GM18868 (cell line): Measurements from ENCODE around the gene GDF3.
"Not testable (repeated sequence)": the region's sequence is repeated elsewhere in the genome, so short reads cannot be mapped to it uniquely, and the experiment has no call there.

Experiments
- ATAC-seq: cut with Tn5 transposase; IDR thresholded peaks from one replicate; pipeline ENCODE4 v1.9.1; 2021; ENCODE audit warnings: mild to moderate bottlenecking, moderate library complexity; ENCODE audit not compliant: unreplicated experiment

The GDF3 gene

GRCh38 chr12:7695566-7696197, at the start of gene GDF3:
TSS of gene GDF3 (minus strand) at chr12:7695775. CDS start at chr12:7695728, 47 bp downstream.
- ATAC-seq: no peak

DNA sequence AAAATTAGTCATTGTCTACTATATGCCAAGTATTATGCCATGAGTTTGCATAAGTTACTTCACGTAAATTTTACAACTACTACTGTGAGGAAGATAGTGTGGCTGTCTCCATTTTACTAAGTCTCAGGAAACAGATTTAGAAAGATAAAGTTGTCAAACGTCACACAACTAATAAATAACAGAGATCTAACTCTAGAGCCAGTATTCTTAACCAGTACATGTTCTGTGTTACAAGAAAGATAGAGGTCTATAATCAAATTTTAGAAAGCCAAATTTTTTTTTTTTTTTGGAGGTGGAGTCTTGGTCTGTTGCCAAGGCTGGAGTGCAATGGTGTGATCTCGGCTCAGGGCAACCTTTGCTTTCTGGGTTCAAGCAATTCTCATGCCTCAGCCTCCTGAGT, 37.4 kb upstream of the GDF3 start:
- no peak for ATAC-seq

DNA sequence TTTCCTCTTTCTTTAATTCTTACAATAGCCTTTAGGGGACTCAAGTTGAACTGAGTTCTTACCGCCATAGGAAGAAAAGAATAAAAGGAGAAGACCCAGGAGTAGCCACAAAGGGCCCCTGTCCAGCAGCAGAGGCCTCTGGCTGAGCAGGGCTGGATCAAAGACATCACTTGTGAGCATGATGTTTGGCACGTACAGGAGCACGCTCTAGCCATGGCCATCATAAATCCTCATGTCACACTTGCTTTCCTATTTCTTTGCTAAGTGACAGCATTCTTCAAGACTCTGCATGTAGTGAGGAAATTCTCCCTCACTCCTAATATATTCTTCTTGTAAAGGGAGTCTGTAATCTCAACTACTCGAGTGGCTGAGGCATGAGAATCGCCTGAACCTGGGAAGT, 35.9 kb upstream of the GDF3 start:
- no peak for ATAC-seq

GRCh38 chr12:7730984-7731383, 35.4 kb upstream of the GDF3 start:
- not testable (repeated sequence) for ATAC-seq

GRCh38 chr12:7729746-7730145, 34.2 kb upstream of the GDF3 start:
- ATAC-seq: no peak

DNA sequence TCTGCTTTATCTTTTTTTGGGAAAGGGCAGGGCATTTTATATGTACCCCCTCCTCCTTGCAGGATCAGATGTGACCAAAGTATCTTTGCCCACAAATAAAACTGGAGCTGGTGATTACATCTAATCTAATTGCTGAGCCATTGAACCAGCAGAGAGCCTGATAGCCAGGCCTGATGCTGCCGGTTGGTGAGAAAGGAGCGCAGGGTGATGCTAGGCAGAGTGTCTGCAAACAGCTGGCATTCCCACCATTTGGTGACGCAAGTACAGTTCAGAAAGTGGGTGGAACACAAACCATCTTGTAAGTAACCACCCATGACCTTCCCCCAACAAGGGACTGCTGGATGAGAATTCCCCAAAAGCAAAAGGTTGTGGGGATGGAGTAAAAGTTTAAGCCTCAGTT, 28.4 kb upstream of the GDF3 start:
- no peak for ATAC-seq

- no peak for ATAC-seq
Measured at GRCh38 chr12:7719946-7720730, 24.6 kb upstream of the GDF3 start.

DNA sequence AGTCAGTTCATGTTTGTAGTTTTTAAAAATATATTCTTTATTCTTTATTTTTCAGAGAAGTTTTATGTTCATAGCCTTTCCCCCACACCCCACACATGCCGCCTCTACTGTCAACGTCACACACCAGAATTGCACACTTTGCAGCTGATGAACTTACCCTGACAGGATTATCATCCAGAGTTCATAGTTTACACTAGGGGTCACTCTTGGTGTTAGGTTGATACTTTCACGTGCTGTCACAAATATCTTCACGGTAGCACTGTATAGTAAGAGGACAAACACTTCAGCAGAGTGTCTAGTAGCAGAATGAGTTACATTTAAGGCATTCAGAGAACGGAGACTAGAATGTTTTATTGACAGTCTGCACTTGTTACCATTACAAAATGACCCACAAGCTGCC, 20.8 kb upstream of the GDF3 start:
- no peak for ATAC-seq

- ATAC-seq: no peak
Measured at GRCh38 chr12:7712841-7713442, 17.4 kb upstream of the GDF3 start.

DNA sequence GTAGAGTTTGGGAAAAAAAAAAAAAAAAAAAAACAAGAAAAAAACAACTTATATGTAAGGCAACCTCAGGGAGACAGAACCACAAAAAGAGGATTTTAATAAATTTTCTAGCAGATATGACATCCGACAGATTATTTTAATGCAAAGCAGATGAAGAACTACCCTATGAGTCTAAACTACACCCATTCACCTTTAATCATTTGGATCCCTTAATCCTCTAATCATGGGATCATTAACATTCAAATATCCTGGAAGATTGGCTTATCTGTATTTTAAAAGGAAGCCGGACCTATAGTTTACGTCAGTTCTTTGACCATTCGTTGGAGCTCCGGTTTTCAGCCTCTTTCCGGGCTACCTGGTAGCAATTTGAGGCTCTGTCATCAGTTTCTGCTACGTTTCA, 15.6 kb upstream of the GDF3 start, which contains the start of gene DPPA3:
TSS of gene DPPA3 (plus strand) at position 301 of the 400 bp plus-strand sequence. CDS start 138 bp downstream, outside the sequence.
- no peak for ATAC-seq

GRCh38 chr12:7709969-7710675, 14.5 kb upstream of the GDF3 start:
- ATAC-seq: no peak

DNA sequence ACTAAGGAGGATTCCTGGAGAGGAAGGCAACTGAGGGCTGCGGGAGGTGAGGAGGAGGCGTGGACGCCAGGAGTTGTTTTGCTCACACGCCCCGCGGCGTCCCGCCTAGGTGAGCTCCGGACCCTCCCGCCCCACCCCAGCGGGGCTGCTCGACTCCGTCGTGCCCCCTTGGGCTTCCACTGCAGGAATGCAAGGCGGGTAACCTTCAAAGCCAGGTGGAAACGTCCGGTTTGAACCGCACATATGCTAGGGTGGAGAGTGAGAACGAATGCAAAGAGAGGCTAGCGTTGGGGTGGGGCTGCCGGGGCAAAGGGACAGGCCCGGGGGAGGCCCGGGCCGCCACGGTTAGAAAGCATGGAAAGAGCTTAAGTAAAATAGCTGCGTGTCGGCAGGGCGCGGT, 10.3 kb upstream of the GDF3 start:
- ATAC-seq: no peak

DNA sequence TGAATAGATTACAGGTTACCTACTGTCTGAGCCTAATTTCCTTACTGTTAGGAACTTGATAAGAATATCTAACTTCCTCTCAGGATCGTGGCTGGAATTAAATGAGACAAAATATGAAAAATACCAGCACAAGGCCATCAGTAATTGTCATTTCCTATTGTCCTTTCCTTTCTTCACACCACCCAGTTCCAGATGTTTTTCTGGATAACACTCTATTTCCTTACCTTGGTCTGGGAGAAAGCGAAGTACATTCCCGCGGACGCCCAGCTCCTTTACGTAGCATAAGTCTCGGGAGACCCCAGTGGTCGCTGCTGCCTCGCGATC, 376 bp downstream of the GDF3 start:
- no peak for ATAC-seq

- ATAC-seq: no peak
Measured at GRCh38 chr12:7694556-7695236, 879 bp downstream of the GDF3 start.

- no peak for ATAC-seq
Measured at GRCh38 chr12:7693793-7694192, 1.8 kb downstream of the GDF3 start.

DNA sequence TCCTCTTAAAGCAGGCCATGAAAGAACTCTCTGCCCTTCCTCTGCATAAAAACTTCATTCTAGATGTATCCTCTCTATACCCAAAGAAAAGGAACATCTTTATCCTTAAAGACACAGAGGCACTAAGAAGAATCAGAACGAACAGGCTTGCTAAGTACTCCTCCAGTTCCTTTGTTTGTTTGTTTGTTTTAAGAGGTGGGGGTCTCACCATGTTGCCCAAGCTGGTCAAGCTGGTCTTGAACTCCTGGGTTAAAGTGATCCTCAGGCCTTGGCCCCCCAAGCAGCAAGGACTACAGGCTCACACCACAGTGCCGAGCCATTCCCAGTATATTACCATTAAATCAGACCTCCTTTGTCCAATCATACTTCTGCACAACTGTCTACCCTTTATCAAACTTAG, 14.0 kb downstream of the GDF3 start:
- no peak for ATAC-seq

- no peak for ATAC-seq
Measured at GRCh38 chr12:7679251-7680045, 16.1 kb downstream of the GDF3 start.

DNA sequence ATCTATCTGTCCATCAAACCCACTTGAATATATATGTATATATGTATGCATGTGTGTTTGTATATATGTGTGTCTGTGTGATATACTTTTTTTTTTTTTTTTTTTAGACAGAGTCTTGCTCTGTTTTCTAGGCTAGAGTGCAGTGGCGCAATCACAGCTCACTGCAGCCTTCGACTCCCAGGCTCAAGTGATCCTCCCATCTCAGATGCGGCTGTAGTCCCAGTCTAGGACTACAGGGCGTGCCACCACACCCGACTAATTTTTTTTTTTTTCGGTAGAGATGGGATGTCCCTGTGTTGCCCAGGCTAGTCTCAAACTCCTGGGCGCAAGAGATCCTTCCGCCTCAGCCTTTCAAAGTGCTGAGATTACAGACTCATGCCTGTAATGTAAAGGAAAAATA, 16.8 kb downstream of the GDF3 start:
- no peak for ATAC-seq

GRCh38 chr12:7677432-7677888, 18.1 kb downstream of the GDF3 start:
- not testable (repeated sequence) for ATAC-seq

DNA sequence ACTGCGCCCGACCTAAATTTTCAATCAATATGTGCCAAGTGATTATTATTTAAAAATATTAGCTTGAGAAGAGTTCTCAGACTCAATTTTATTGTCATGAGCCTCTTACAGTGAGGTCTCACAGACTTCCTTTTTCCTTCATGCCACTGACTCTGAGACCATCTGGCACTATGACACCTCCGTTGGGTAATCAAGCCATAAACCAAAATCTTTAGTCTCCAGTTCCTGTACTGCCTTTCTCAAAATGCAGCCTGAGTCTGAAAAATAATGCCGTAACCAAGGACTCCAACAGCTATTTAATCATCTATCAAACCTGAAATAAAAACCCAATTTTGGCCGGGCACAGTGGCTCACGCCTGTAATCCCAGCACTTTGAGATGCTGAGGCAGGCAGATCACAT, 20.1 kb downstream of the GDF3 start:
- not testable (repeated sequence) for ATAC-seq
